ENCODE results near the gene RRP1.

RRP1 gene

DNA sequence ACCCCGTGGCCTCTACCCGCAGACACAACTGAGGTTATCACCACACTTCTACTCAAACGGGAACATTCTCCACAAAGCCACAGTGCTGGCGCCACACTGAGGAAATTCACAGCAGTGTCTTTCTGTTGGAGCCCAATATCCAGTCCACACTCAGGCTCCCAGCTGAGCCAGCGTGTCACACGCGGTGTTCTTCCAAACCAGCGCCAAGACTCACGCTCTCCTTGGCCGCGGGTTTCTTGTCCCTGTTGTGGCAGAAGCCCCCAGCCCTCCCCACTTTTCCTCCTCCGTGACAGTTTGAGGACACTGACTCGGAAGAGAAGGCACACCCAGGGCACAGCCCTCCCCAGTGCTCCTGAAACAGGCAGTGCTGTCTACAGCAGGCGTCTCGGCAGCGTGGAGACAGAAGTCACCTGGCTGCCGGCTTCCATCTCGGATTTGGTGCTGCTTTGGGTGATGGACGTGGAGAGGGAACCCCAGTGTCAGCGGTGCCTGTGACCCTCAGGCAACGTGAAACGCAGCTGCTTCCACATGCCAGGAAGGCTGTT is 40.3 kb downstream of the RRP1 start:
- TF ChIP-seq CTCF (IDR thresholded peaks at IDR 0.05) (no peak; the same call in 1 of the 2 replicates), ZFX (IDR thresholded peaks at IDR 0.05; ENCODE audit: borderline replicate concordance) (no peak)
- no peak overlapping the region for H3K27ac ChIP-seq

- no peak overlapping the region for H3K27ac ChIP-seq
- TF ChIP-seq CTCF (IDR thresholded peaks at IDR 0.05) (no peak), ZFX (IDR thresholded peaks at IDR 0.05; ENCODE audit: borderline replicate concordance) (no peak)
Measured at GRCh38 chr21:43832158-43832550, 42.8 kb downstream of the RRP1 start.

DNA sequence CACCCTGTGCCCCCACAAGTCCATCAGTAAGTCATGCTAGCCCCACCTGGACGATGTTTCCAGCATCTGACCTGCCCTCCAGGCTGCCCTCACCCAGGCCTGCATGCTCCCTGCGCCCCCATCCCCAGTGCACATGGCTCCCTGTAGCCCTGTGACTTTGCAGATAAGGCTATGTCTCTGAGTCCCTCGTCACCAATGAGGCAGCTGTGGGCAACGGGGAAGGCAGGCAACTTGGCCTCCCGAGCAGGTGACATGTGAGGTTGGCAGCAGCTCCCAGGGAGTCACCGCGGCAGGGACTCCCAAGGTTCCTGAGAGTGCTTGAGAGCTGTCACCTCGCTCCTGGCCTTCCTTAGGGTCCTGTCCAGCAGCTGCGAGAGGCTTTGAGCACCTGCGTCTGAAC is 43.3 kb downstream of the RRP1 start:
- TF ChIP-seq CTCF (IDR thresholded peaks at IDR 0.05) (no peak), ZFX (IDR thresholded peaks at IDR 0.05; ENCODE audit: borderline replicate concordance) (no peak)

GRCh38 chr21:43834146-43834905 is 44.9 kb downstream of the RRP1 start:
- TF ChIP-seq CTCF (IDR thresholded peaks at IDR 0.05) (no peak), ZFX (IDR thresholded peaks at IDR 0.05; ENCODE audit: borderline replicate concordance) (no peak)
- no peak overlapping the region for H3K27ac ChIP-seq

More for the DNA sequence above, 43.3 kb downstream of the RRP1 start:
- H3K27ac ChIP-seq: no peak overlapping the region

DNA sequence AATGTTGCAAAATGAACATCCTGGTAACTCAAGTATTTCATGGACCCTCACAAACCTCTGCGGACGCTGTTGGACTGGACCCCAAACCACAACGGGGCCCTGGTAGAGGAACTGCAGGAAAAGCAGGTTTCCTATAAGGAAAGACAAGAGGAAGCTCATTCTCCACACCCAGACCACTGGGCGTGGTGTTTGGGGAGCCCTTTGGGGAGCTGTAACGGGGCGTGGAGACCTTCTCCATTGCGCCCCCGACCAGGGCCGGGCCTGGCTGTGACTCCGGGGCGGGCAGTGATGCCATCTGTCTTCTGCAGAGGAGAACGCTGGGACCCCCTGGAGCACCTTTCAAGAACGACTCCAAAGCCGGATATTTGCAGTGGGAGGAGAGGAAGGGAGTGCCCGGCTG is 45.7 kb downstream of the RRP1 start:
- TF ChIP-seq ZFX (IDR thresholded peaks at IDR 0.05; ENCODE audit: borderline replicate concordance): no peak
- no peak for TF ChIP-seq CTCF (IDR thresholded peaks at IDR 0.05)
- no peak overlapping the region for H3K27ac ChIP-seq

DNA sequence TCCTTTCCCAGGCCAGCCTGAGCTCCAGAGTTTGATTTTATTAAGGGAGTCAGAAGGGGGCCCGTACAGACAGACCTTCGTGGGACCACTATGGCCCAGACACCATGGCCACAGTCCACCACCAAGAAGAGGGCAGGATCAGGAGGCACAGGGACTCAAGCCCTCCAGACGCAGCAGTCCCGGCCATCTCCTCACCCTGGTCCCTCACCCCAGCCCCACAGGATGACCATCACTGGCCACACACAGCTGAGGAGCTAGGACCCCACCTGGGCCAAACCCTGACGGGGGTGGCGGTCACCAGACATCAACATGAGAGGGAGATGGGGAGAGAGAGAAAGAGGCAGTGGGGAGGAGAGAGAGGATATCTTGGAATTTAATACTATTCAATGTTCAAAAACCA is 46.5 kb downstream of the RRP1 start:
- H3K27ac ChIP-seq: no peak overlapping the region
- TF ChIP-seq CTCF (IDR thresholded peaks at IDR 0.05): no peak
- no peak for TF ChIP-seq ZFX (IDR thresholded peaks at IDR 0.05; ENCODE audit: borderline replicate concordance)

GRCh38 chr21:43836616-43837015 is 47.2 kb downstream of the RRP1 start:
- no peak overlapping the region for H3K27ac ChIP-seq
- TF ChIP-seq CTCF (IDR thresholded peaks at IDR 0.05) (no peak), ZFX (IDR thresholded peaks at IDR 0.05; ENCODE audit: borderline replicate concordance) (no peak)

Data from 22Rv1 (cell line).